ENCODE measurements around the gene PIK3CB.
"Not testable (repeated sequence)": the region's sequence is repeated elsewhere in the genome, so short reads cannot be mapped to it uniquely, and the experiment has no call there.

PIK3CB gene

GRCh38 chr3:138608322-138609135 is 226.2 kb downstream of the PIK3CB start, which contains the start of gene FAIM (continued):
- TF ChIP-seq ZBTB11 (tag by site-specific recombination; conservative IDR thresholded peaks at IDR 0.05; ENCODE audit: low read depth) (0 out of 2 replicates have a peak, but pooled peaks have one; percentile 20), ZNF530 (tag by site-specific recombination; IDR thresholded peaks at IDR 0.05; ENCODE audit: low read depth) (no peak), ZNF18 (tag by site-specific recombination; IDR thresholded peaks at IDR 0.05) (0 out of 2 replicates have a peak, but pooled peaks have one; percentile 20), ZNF433 (tag by site-specific recombination; IDR thresholded peaks at IDR 0.05; ENCODE audit: low read depth) (no peak), ZNF513 (tag by site-specific recombination; IDR thresholded peaks at IDR 0.05) (no peak), ZNF677 (tag by site-specific recombination; IDR thresholded peaks at IDR 0.05) (no peak), ZNF521 (tag by site-specific recombination; IDR thresholded peaks at IDR 0.05) (no peak), RBAK (tag by site-specific recombination; IDR thresholded peaks at IDR 0.05) (no peak), ZNF394 (tag by site-specific recombination; IDR thresholded peaks at IDR 0.05; ENCODE audit: borderline replicate concordance) (peak; percentile 40; the same call in 1 of the 2 replicates), ZNF350 (tag by site-specific recombination; IDR thresholded peaks at IDR 0.05) (no peak), ZNF449 (tag by site-specific recombination; IDR thresholded peaks at IDR 0.05) (no peak), ZNF48 (tag by site-specific recombination; IDR thresholded peaks at IDR 0.05) (no peak), OVOL3 (tag by site-specific recombination; IDR thresholded peaks at IDR 0.05) (0 out of 2 replicates have a peak, but pooled peaks have one; percentile 16), ZBTB21 (tag by site-specific recombination; IDR thresholded peaks at IDR 0.05) (no peak)
- TF ChIP-seq, protein P1, sequence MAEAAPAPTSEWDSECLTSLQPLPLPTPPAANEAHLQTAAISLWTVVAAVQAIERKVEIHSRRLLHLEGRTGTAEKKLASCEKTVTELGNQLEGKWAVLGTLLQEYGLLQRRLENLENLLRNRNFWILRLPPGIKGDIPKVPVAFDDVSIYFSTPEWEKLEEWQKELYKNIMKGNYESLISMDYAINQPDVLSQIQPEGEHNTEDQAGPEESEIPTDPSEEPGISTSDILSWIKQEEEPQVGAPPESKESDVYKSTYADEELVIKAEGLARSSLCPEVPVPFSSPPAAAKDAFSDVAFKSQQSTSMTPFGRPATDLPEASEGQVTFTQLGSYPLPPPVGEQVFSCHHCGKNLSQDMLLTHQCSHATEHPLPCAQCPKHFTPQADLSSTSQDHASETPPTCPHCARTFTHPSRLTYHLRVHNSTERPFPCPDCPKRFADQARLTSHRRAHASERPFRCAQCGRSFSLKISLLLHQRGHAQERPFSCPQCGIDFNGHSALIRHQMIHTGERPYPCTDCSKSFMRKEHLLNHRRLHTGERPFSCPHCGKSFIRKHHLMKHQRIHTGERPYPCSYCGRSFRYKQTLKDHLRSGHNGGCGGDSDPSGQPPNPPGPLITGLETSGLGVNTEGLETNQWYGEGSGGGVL (tag by site-specific recombination; IDR thresholded peaks at IDR 0.05), result no peak

DNA sequence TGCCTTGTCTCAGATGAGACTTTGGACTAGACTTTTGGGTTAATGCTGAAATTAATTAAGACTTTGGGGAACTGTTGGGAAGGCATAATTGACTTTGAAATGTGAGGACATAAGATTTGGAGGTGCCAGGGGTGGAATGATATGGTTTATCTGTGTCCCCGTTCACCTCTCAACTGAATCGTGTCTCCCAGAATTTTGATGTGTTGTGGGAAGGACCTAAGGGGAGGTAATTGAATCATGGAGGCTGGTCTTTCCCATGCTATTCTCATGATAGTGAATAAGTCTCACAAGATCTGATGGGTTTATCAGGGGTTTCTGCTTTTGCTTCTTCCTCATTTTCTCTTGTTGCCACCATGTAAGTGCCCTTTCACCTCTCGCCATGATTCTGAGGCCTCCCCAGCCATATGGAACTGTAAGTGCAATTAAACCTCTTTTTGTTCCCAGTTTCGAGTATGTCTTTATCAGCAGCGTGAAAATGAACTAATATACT is 230.6 kb downstream of the PIK3CB start:
- H3K36me3 ChIP-seq (ENCODE audit: control insufficient read depth in 2 of 2, insufficient read depth in 1 of 2, low read length in 2 of 2); H3K4me1 ChIP-seq (ENCODE audit: control insufficient read depth, insufficient read depth, low read length); H3K9me3 ChIP-seq (ENCODE audit: control insufficient read depth, insufficient read depth, low read depth, low read length); CTCF ChIA-PET; H3K27ac ChIP-seq (ENCODE audit: extremely low read depth, low read depth, low read length); H3K4me3 ChIP-seq (ENCODE audit: low read depth, low read length); POLR2A ChIA-PET: not testable (repeated sequence)

Measured in HEK293 (cell line).